ENCODE results near the gene BEGAIN.

- TF ChIP-seq CTCF (conservative IDR thresholded peaks at IDR 0.05) (no peak), EZH2 (IDR thresholded peaks at IDR 0.05; ENCODE audit: low read depth) (no peak)
Observed at GRCh38 chr14:100610511-100611217, 23.4 kb upstream of the BEGAIN start.
